RWPE1 (cell line): ENCODE results near the gene EXTL2.
"Not testable (repeated sequence)": the region's sequence is repeated elsewhere in the genome, so short reads cannot be mapped to it uniquely, and the experiment has no call there.

Source experiments
- CTCF ChIA-PET: fragments of 350-600 bp; sonication (Branson Sonifier 250); formaldehyde crosslinking; extraction: SDS; loops from one replicate; lab custom pipeline; 2021; lab: Yijun Ruan, JAX
- POLR2A ChIA-PET: fragments of 400-600 bp; formaldehyde crosslinking; extraction: SDS; loops from one replicate; lab custom pipeline; 2020; ENCODE audit warnings: antibody characterized with exemption; ENCODE audit not compliant: low non-redundant PET; lab: Yijun Ruan, JAX
- DNase-seq: peaks from one replicate; pipeline ENCODE4 v3.0.0; 2012; ENCODE audit warnings: low spot score
- H3K27ac ChIP-seq: fragments of 450-650 bp; 2 replicates; pipeline ENCODE4 v1.5.1; 2017
- CTCF ChIP-seq: fragments of 450-650 bp; conservative IDR thresholded peaks from 2 replicates; pipeline ENCODE4 v1.5.1; 2017; ENCODE audit warnings: low read depth, mild to moderate bottlenecking

Gene EXTL2

GRCh38 chr1:100852976-100853375 is 41.7 kb downstream of the EXTL2 start:
- no peak overlapping the region for H3K27ac ChIP-seq
- DNase-seq, result no peak
- POLR2A ChIA-PET, result no interaction called here
- TF ChIP-seq CTCF, result no peak
- CTCF ChIA-PET, result no interaction called here

- no peak for DNase-seq
- no peak for TF ChIP-seq CTCF
- POLR2A ChIA-PET, result no interaction called here
- CTCF ChIA-PET, result no interaction called here
- no peak overlapping the region for H3K27ac ChIP-seq
These were observed 42.9 kb downstream of the EXTL2 start for GRCh38 chr1:100851726-100852125.

- ChIA-PET POLR2A (no interaction called here), CTCF (no interaction called here)
- no peak overlapping the region for H3K27ac ChIP-seq
- no peak for DNase-seq
- no peak for TF ChIP-seq CTCF
These were observed 47.1 kb downstream of the EXTL2 start for GRCh38 chr1:100847361-100848082.

- POLR2A ChIA-PET, CTCF ChIA-PET, DNase-seq, H3K27ac ChIP-seq: not testable (repeated sequence)
These were observed 51.5 kb downstream of the EXTL2 start for GRCh38 chr1:100843160-100843559.

- POLR2A ChIA-PET, result no interaction called here
- no peak for TF ChIP-seq CTCF
These were observed 58.5 kb downstream of the EXTL2 start for GRCh38 chr1:100835866-100836842.

GRCh38 chr1:100834777-100835660 is 59.6 kb downstream of the EXTL2 start:
- DNase-seq, result peak; percentile 7
- POLR2A ChIA-PET, result no interaction called here
- 0 out of 2 replicates have a peak, but pooled peaks have one; percentile 11 for TF ChIP-seq CTCF
- no peak overlapping the region for H3K27ac ChIP-seq
- CTCF ChIA-PET, result no interaction called here

More at GRCh38 chr1:100835866-100836842, 58.5 kb downstream of the EXTL2 start:
- CTCF ChIA-PET, result interaction anchor here (0.7 kb wide), 1 partner anchor 475 kb away, joined by 3 read pairs; no protein-coding TSS in a partner anchor
- peak; percentile 5 for DNase-seq
- H3K27ac ChIP-seq, result no peak overlapping the region
